ENCODE data around the gene TMPRSS13.
"Not testable (repeated sequence)": the region's sequence is repeated elsewhere in the genome, so short reads cannot be mapped to it uniquely, and the experiment has no call there.

TMPRSS13 gene

GRCh38 chr11:117929142-117929915 lies at the start of gene TMPRSS13:
TMPRSS13 (minus strand) TSS chr11:117929402; CDS start chr11:117929307, 95 bp downstream.
- DNase-seq (ENCODE audit: low spot score): no peak

GRCh38 chr11:117978991-117979390 lies 49.8 kb upstream of the TMPRSS13 start:
- no peak for DNase-seq (ENCODE audit: low spot score)

- not testable (repeated sequence) for DNase-seq (ENCODE audit: low spot score)
Measured at GRCh38 chr11:117978291-117978910, 49.2 kb upstream of the TMPRSS13 start.

- not testable (repeated sequence) for DNase-seq (ENCODE audit: low spot score)
Measured at GRCh38 chr11:117977612-117978264, 48.5 kb upstream of the TMPRSS13 start.

DNA sequence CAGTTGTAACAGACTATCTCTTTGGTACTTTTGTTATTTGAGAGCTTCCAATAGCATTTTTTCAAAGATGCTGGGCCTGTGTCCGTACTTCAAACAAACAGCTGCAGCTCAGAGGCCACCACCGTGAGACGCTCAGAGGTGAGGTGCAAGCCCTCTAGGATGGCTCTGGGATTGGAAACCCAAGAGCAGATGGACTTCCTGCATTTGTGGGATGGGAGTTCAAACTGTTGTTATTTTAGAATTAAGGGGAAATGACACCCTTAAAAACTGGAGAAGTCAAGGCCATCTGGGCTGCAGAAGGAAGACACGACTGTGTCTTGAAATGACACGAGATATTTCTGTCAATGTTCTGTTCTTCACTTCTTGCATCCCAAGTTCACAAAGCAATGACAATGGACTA lies 47.8 kb upstream of the TMPRSS13 start:
- no peak for DNase-seq (ENCODE audit: low spot score)

GRCh38 chr11:117976445-117976844 lies 47.2 kb upstream of the TMPRSS13 start:
- DNase-seq (ENCODE audit: low spot score): no peak

DNA sequence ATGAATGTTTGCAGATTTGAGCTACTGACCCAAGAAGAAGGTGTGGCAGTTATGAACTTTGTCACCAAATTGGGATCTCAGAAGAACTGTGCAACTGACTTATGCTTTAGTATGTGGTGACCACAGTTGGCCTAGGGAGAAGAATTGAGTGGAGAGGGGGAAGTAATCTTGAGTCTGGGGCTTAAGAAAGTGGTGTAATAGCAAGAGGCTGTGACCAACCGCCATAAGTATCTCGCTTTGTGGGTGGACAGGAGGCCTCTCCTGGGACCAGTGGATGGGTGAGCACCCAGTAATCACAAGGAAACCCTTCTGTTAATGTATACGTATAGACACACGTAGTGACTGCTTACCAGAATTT lies 44.3 kb upstream of the TMPRSS13 start:
- no peak for DNase-seq (ENCODE audit: low spot score)

DNA sequence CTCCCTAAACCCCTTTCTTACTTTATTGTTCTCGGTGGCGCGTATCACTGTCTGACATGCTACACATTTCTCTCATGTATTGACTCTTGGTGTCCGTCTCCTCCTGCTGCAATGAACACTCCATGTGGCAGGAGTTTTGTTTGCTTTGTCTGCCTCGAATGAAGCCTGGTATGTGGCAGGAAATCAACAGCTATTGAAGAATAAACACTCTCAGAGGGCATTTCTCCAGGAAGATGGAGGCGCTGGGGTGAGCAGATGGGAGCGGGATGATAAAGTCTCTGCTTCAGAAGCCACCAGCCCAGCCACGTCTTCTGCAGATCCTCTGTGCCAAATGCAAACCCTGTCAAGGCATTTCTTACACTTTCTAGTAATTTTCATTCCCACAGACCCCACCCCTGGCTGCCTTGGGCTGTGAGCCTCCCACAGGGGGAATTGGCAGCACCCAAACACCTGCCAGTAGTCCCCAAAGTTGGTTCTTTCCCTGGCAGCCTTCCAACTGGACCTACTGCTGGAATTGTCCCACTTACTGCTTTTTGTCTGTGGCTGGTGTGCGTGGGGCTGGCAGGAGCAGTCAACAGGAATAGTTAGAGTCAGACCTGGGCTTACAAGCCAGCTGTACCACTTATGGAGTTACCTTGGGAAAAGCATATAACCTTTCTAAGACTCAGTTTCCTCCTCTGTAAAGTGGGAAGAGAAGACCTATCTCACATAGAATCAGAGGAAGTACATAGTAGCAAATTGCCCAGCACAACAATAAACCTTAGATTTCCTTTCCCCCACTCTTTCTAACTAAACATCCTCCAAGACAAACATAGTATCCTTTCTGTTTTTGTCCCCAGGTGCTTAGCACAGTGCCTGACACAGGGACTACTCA lies 43.7 kb upstream of the TMPRSS13 start:
- no peak for DNase-seq (ENCODE audit: low spot score)

DNA sequence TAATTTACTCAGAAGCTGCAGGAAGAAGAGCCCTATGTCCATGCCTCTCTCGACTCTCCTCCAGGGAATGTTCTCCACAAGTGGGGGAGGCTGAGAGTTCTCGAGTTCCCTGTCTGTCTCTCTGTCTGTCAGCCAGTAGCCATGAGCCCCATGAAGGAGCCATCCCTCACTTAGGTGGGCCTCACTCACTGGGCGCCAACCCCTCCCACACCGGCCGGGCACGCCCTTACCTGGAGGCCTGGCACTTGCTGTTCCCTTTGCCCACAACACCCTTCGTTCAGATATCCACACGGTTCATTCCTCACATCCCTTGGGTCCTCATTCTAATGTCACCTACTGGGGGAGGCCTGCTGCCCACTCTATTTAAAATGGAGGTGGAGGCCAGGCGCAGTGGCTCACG lies 42.8 kb upstream of the TMPRSS13 start:
- no peak for DNase-seq (ENCODE audit: low spot score)

DNA sequence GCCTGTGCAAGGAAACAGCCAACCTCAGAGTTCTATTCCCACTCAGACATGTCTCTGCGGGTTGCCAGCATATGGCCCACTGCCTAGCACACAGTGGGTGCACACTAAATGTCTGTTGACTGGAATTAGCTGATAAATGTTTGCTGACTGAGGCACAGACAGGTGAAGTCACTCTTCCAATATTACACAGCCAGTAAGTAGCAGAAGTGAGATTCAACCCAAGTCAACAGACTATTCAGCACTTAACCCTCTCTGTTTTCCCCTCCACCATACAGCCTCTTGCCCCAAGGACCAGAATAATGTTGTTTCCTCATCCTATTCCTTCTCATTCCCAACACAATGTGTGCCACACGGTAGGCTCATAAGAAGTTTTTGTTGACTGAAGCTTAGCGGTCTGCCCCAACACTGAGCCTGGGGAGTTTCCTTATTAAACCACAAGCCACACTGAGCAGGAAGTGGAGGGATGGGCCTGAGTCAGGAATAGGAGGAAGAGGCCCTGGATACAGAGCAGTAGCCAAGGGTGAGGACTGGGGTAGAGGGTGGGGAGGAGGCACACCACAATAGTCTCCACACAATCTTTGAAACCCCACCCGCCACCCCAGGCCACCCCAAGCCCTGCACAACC lies 41.3 kb upstream of the TMPRSS13 start:
- DNase-seq (ENCODE audit: low spot score): no peak

DNA sequence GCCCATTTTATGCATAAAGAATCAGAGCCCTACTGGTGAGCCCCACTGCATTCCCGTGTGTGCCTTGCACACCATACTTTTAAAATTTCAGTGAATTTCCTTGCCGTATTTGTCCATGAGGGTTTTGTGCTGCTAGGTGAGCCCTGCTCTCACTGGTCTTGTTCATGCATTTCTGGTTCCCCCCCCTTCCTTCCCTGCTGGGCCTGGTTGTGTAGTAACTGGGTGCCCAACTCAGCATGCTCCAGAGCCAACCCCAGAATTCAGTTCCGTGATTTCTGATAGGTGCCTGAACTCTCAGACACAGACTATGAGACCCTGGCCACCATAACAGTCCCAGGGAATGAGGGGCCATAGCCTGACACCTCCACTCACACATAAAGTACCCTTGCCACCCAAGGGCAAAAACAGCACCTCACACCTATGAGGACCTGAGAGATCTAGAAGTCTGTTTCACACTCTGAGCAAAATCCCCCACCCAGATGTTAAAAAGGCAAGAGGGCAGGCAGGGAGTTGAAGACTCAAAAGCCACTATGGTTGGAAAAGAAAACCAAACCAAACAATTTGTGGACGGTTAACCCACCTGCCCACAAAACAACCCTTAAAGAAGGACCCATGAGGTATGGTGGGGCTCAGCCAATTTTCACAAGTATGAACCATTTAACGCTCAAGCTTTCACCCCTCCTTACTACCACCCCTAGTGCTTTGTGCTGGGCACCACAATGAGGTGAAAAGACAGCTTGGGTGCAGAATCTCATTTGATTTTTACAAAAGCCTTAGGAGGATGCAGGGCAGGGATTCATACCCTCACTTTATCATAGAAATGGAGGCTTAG lies 40.2 kb upstream of the TMPRSS13 start:
- DNase-seq (ENCODE audit: low spot score): no peak

GRCh38 chr11:117966908-117967307 lies 37.7 kb upstream of the TMPRSS13 start:
- DNase-seq (ENCODE audit: low spot score): no peak

DNA sequence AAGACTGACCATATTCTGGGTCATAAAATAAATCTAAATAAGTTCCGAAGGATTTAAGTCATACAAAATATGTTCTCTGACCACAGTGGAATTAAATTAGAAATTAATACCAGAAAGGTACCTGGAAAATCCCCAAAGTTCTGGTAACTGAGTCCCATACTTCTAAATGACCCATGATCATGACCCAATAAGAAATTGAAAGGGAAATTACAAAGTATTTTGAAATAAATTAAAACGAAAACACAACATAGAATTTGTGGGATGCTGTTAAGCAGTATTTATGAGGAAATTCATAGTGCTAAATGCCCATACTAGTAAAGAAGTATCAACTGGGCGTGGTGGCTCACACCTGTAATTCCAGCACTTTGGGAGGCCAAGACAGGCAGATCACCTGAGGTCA lies 33.6 kb upstream of the TMPRSS13 start:
- DNase-seq (ENCODE audit: low spot score): no peak

DNA sequence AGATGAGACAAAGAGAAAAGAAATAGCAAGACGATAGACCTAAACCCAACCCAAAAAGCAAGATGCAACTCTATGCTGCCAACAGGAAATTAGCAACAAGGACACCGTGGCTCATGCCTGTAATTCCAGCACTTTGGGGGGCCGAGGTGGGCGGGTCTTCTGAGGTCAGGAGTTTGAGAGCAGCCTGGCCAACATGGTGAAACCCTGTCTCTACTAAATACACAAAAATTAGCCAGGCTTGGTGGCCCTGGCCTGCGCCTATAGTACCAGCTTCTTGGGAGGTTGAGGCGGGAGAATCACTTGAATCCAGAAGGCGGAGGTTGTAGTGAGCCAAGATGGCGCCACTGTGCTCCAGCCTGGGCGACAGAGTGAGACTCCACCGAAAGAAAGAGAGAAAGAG lies 32.7 kb upstream of the TMPRSS13 start:
- no peak for DNase-seq (ENCODE audit: low spot score)

DNA sequence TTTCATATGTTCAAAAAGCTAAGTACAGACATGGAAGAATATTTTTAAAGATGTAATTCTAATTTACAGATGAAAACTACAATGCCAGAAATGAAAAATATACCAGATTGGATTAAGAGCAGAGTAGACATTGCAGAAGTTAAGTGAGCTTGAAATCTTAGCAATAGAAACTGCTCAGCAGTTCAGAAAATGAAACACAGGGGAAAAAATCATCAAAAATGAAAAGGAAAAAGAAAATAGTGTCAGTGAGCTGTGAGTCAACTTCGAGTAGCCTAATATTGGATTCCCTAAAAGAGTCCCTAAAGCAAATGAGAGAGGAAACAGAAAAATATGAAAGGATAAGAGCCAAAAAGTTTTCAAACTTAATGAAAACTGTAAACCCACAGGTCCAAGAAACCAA lies 31.2 kb upstream of the TMPRSS13 start:
- DNase-seq (ENCODE audit: low spot score): no peak

DNA sequence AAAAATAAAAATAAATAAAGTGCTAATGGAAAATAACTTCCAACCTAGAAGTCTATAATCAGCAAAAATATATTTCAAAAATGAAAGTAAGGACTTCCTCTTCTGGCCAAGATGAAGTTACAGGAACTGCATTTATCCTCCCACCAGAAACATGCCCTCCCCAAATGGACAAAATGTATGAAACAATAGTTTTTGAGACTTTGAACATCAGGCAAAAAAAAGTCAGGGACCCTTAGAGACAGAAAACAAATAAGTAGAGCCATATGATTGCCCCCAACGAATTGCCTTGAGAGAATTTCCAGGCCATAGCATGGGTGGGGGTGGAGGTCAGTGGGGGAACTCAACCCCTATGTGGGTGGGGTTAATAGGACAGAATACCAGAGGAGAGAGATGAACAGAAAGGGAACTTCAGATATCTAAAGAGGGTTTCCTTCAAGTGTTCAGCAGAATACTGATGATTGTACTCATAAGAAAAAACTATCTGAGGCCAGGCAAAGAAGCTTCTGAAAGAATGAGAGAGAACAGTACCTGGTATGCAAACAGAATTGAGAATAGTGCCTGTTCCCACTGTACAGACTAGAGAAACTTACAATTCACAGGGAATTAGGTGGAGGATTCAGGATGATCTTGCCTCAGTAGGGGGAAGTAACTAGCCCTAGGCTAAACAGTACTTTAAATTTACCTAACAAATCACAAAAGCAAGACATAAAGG lies 30.4 kb upstream of the TMPRSS13 start:
- no peak for DNase-seq (ENCODE audit: low spot score)

DNA sequence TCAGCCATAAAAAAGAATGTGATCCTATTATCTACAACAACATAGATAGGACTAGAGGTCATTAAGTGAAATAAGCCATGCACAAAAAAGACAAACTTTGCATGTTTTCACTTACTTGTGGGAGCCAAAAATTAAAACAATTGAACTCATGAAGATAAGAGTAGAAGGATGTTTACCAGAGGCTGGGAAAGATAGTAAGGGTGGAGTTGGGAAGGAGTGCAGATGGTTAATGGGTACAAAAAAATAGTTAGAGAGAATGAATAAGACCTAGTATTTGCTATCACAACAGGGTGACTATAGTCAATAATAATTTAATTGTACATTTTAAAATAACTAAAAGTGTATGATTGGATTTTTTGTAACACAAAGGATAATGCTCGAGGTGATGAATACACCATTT lies 29.7 kb upstream of the TMPRSS13 start:
- DNase-seq (ENCODE audit: low spot score): no peak

DNA sequence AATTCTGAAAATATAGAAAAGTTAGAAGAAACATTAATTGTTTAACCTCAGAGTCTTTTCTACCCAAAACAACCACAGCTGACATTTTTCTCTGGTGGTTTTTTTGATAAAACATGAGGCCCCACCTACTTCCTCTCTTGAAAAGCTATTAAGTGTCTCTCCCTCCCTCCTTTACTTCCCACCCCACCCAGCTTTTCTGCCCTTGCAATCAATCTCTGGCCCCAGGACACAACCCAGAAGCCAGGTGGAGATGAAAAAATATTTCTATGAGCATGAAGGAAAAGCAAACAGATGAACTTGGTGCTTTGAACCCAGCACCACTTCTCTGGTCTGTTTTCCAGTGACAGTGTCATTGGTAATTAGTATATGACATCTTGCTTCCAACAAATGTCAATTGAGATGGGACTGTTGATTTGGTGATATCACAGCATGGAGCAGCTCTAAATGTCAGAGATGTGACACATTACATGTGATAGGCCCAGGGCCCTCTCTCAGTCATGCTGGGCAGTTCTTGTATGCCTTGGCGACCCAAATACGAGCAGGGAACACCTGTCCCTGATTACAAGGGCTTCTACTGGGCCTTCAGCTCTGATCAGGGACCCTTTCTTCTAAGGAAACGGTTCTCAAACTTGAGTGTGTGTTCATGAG lies 23.9 kb upstream of the TMPRSS13 start:
- DNase-seq (ENCODE audit: low spot score): no peak

DNA sequence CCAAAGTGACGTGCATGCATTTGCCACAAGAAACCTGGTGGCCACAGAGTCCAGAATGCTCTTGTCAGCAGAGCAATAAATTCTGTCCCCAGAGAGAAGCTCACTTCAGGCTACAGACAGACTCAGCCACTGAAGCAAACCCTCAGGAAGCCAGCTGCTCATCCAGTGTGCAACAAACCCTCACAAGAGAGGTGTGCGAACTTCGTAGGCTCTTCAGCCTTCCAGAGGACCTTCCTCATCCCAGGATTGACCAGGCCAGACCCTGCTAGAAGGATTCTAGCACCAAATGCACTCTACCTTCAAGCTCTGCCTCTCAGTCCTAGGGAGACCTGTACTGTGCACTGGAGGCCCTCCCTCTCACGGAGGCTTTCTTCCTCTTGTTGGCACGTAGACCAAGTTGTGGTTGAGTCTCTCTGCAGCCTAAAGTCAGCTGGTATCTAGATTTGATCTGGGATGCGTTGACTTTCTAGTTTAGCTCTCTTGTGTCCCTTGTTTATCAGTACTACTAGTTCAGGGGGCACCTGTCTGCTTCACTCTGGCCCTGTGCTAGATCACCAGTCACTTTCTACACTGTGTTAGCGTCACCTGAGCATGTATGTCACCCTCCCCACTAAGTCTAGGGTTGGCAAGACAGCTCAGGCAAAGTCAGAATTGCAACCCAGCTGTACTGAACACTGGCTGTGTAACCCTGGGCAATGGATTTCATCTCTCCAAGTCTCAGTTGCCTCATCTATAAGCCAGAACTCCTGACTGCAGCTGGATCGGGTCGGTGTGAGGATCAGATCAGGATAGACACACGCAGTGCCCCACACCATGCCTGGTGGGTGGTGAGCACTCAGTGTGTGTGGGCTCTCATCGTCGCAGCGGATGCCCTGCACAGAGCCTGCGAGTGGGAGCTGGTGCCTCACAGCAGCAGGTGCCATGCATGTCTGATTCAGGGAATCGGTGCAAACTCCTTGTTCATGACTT lies 22.1 kb upstream of the TMPRSS13 start:
- no peak for DNase-seq (ENCODE audit: low spot score)
